Diencephalon (tissue), 1 donor: ENCODE results near the gene OR2C1. TPM values are rescaled to one million over a fixed set of nuclear protein-coding genes. Genes with fewer than 3 reads are reported as not detected.

ENCODE experiments used
- total RNA-seq: library from RNA; depleted of rRNA; stranded (reverse); fragments of >200 nt; gene quantifications from one replicate; pipeline ENCODE4 v1.2.3, GENCODE V29; 2014

Gene OR2C1
- 0.46 TPM for total RNA-seq

GRCh38 chr16:3355589-3355988 lies at the start of gene OR2C1:
Gene OR2C1, plus strand, starts transcription at chr16:3355889. Its CDS starts 52 bp downstream, at chr16:3355941.

DNA sequence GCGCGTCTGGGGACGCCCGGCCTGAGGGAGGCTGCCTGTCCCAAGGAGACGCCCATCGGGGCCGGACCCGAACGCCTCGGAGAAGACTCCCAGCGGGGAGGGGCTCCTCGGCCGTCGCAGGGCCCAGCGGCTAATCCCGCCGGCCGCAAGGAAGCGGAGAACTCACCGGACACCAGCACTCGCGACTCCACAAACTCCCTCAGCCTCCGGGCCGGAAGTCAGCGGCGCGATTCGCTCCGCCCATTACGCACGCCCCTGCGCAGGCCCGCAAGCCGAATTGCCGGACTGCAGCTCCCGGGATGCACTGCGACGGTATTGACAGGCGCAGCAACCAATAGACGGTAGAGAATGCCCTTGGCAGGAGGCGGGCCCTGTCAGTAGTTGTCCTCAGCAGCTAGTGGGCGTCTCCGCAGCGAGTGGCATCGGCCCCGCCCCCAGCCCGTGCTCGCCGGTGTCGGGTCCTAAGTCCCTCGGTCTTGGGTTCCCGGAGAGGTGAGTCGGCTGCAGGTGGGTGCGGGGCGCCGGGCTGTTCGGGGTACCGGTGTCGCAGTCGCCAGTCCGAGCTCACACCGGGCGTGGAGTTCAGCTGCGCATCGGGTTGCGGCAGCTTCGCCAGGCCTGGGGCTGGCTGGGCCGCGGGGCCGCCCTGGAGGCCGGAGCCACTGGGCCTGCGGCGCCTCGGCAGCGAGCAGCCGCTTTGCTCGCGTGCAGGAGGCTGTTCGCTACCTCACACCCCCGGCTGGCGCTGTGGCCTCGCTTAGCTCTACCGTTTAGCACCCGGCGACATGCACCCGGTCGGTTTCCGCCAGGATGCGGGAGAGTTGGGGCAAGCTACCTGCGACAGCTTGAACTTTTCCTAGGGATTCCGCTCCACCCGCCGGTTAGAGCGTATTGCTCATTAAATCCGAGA lies 45.3 kb downstream of the OR2C1 start, which contains the start of the genes ZNF174 and ZSCAN32:
Gene ZNF174 (plus strand): TSS at position 437 of the 910 bp plus-strand sequence. CDS start 790 bp downstream, outside the sequence.
Gene ZSCAN32 (minus strand): TSS at position 226 of the 910 bp plus-strand sequence. CDS start 3,447 bp downstream, outside the sequence.

Other genes with a start within 250 kb of the OR2C1 start
- 15.9 TPM for gene ZNF205, start 243.3 kb upstream of the OR2C1 start, total RNA-seq
- 8.1 TPM for gene ZNF213, start 220.9 kb upstream of the OR2C1 start, total RNA-seq
- gene OR1F1, start 167.7 kb upstream of the OR2C1 start, total RNA-seq, result 0.69 TPM
- gene ZNF200, start 120.7 kb upstream of the OR2C1 start, total RNA-seq, result 15.9 TPM
- 0.46 TPM for gene MEFV, start 99.3 kb upstream of the OR2C1 start, total RNA-seq
- 36.0 TPM for gene ZNF263, start 72.4 kb upstream of the OR2C1 start, total RNA-seq
- 22.4 TPM for gene TIGD7, start 50.5 kb upstream of the OR2C1 start, total RNA-seq
- 32.8 TPM for gene ZNF75A, start 50.4 kb upstream of the OR2C1 start, total RNA-seq
- gene ZSCAN32, start 45.1 kb downstream of the OR2C1 start, total RNA-seq, result 7.8 TPM
- gene ZNF174, start 45.3 kb downstream of the OR2C1 start, total RNA-seq, result 12.7 TPM
- gene ZNF597, start 87.6 kb downstream of the OR2C1 start, total RNA-seq, result 4.6 TPM
- gene NAA60, start 87.8 kb downstream of the OR2C1 start, total RNA-seq, result 16.1 TPM
- not detected for gene C16orf90, start 139.6 kb downstream of the OR2C1 start, total RNA-seq
- 42.7 TPM for gene CLUAP1, start 145.1 kb downstream of the OR2C1 start, total RNA-seq
- gene NLRC3, start 221.5 kb downstream of the OR2C1 start, total RNA-seq, result 0.69 TPM